Vagina (tissue), 2 donors: ENCODE results near the gene EGFR.

Experiments used
- POLR2A ChIP-seq, 2 donors: fragments of 450-650 bp; IDR thresholded peaks; one replicate each; pipeline ENCODE4 v1.6.1; 2017; ENCODE audit warnings: antibody characterized with exemption in 2 of 2, mild to moderate bottlenecking in 2 of 2, moderate library complexity in 2 of 2
- POLR2AphosphoS5 ChIP-seq, 2 donors: sonication (generic); formaldehyde crosslinking; IDR thresholded peaks; one replicate each; pipeline ENCODE4 v1.9.0; 2017; ENCODE audit warnings: antibody characterized with exemption in 2 of 2, mild to moderate bottlenecking in 2 of 2, low read depth in 1 of 2; ENCODE audit not compliant: insufficient read depth in 1 of 2
- TF ChIP-seq, protein P1 (sequence below), 3 experiments: fragments of 450-650 bp in 2 of 3; fragments of 200-600 bp in 1 of 3; sonication (generic) in 1 of 3; IDR thresholded peaks; one replicate each; pipeline ENCODE4 v1.5.1; 2017 to 2019; ENCODE audit warnings: antibody characterized with exemption in 3 of 3, mild to moderate bottlenecking in 2 of 3, moderate library complexity in 2 of 3

DNA sequence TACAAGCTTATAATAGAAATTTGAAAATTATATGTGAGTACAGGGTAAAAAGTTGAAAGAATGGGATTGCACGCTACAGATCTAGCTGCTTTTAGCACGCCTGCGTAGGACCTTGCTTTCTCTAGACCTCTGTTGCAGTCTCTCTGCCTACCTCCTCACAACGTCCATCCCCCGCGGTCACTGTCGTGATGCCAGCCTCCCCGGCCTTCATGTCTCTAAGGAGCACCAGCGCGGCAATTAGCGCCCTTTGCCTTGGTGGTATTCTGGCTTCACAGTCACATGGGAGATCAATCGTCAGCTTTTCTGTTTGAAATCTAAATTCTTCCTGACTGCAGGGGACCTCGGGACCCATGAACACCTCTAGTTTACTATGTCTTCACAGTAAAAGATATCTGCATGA is 131.3 kb downstream of the EGFR start:
- TF ChIP-seq POLR2AphosphoS5 (IDR thresholded peaks at IDR 0.05; ENCODE audit: insufficient read depth in 1 of 2, low read depth in 1 of 2) (no peak), POLR2A (IDR thresholded peaks at IDR 0.05) (no peak)
- TF ChIP-seq, protein P1, sequence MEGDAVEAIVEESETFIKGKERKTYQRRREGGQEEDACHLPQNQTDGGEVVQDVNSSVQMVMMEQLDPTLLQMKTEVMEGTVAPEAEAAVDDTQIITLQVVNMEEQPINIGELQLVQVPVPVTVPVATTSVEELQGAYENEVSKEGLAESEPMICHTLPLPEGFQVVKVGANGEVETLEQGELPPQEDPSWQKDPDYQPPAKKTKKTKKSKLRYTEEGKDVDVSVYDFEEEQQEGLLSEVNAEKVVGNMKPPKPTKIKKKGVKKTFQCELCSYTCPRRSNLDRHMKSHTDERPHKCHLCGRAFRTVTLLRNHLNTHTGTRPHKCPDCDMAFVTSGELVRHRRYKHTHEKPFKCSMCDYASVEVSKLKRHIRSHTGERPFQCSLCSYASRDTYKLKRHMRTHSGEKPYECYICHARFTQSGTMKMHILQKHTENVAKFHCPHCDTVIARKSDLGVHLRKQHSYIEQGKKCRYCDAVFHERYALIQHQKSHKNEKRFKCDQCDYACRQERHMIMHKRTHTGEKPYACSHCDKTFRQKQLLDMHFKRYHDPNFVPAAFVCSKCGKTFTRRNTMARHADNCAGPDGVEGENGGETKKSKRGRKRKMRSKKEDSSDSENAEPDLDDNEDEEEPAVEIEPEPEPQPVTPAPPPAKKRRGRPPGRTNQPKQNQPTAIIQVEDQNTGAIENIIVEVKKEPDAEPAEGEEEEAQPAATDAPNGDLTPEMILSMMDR (IDR thresholded peaks at IDR 0.05), result no peak
